K562 (cell line): ENCODE data around the gene TCFL5. TPM values are rescaled to one million over a fixed set of nuclear protein-coding genes. Genes with fewer than 3 reads are reported as not detected.

Source experiments
- IFI16 ChIP-seq: fragments of 250-450 bp; sonication (Bioruptor Pico); IDR thresholded peaks from 2 replicates; pipeline ENCODE4 v2.1.2; 2022; ENCODE audit warnings: mild to moderate bottlenecking, inconsistent platforms
- MLLT1 ChIP-seq, 2 experiments: fragments of 450-650 bp; IDR thresholded peaks; 2 replicates each; pipeline ENCODE4 v1.6.1; 2016
- THRB ChIP-seq: fragments of 450-650 bp; formaldehyde crosslinking; conservative IDR thresholded peaks from 2 replicates; pipeline ENCODE4 v1.4.0; 2022; ENCODE audit warnings: mild to moderate bottlenecking, missing genetic modification characterization
- ZNF121 ChIP-seq: sonication (generic); formaldehyde crosslinking; conservative IDR thresholded peaks from 2 replicates; pipeline ENCODE4 v1.8.0; 2022; ENCODE audit warnings: missing genetic modification reagents
- ZNF79 ChIP-seq: fragments of 250-450 bp; sonication (Bioruptor Pico); IDR thresholded peaks from 2 replicates; pipeline ENCODE4 v1.4.0; 2020; ENCODE audit warnings: low read depth, mild to moderate bottlenecking, moderate library complexity
- ZNF830 ChIP-seq: fragments of 250-450 bp; sonication (Bioruptor Pico); IDR thresholded peaks from 2 replicates; pipeline ENCODE4 v1.5.0; 2021; ENCODE audit warnings: mild to moderate bottlenecking
- polyA plus RNA-seq, 8 experiments: library from polyadenylated mRNA; depleted of rRNA in 4 of 8; stranded (reverse) in 5 of 8; unstranded in 3 of 8; fragments of >200 nt; fragmentation: Nextera tagmentation in 2 of 8; fragmentation: Illumina TruSeq in 1 of 8; extraction: Ambion mirVana in 2 of 8; extraction: Trizol in 1 of 8; gene quantifications; 2 replicates each; pipeline versions ENCODE4 v1.2.1 to v1.2.3, GENCODE V29; 2011 to 2014; ENCODE audit warnings: inconsistent platforms in 1 of 8, missing spikeins in 1 of 8
- total RNA-seq, 7 experiments: library from RNA; depleted of rRNA in 6 of 7; stranded (reverse); fragments of >200 nt in 6 of 7; fragmentation: Illumina TruSeq in 2 of 7; extraction: Trizol in 2 of 7; gene quantifications; 2 replicates each; pipeline versions ENCODE4 v1.2.1 to v1.2.3, GENCODE V29; 2011 to 2021; ENCODE audit warnings: low replicate concordance in 1 of 7

Gene TCFL5
- total and polyA plus RNA-seq, 9 of the 15 experiments (the other 6 are each of a cell fraction or from before 2014, with no cell fraction given), result 1.00 to 12.6 (median 9.1) TPM

- no peak for TF ChIP-seq THRB (CRISPR knock-in tag)
- TF ChIP-seq IFI16 (CRISPR knock-in tag), result no peak
- no peak for TF ChIP-seq MLLT1 (IDR thresholded peaks at IDR 0.05)
- no peak for TF ChIP-seq ZNF830 (CRISPR knock-in tag)
- no peak for TF ChIP-seq ZNF121 (CRISPR knock-in tag)
- no peak for TF ChIP-seq ZNF79 (CRISPR knock-in tag)
Observed at GRCh38 chr20:62907384-62908317, 46.0 kb upstream of the TCFL5 start (continued).
